GM19455 (cell line): ENCODE data around the gene MYOZ1.
A peak's percentile ranks its signal among the peaks of the same experiment; 100 is the strongest.
"Not testable (repeated sequence)": the region's sequence is repeated elsewhere in the genome, so short reads cannot be mapped to it uniquely, and the experiment has no call there.

Experiments
- ATAC-seq: cut with Tn5 transposase; IDR thresholded peaks from one replicate; pipeline ENCODE4 v1.9.1; 2021; ENCODE audit not compliant: unreplicated experiment

The MYOZ1 gene

GRCh38 chr10:73647875-73648651 lies 6.8 kb upstream of the MYOZ1 start:
- no peak for ATAC-seq

GRCh38 chr10:73647211-73647874 lies 6.1 kb upstream of the MYOZ1 start:
- no peak for ATAC-seq

GRCh38 chr10:73646598-73647041 lies 5.3 kb upstream of the MYOZ1 start:
- no peak for ATAC-seq

- no peak for ATAC-seq
These were observed 4.0 kb upstream of the MYOZ1 start for GRCh38 chr10:73645251-73645650.

- ATAC-seq: no peak
These were observed 3.5 kb upstream of the MYOZ1 start for GRCh38 chr10:73644767-73645166.

- no peak for ATAC-seq
These were observed 2.9 kb upstream of the MYOZ1 start for GRCh38 chr10:73644015-73644743.

GRCh38 chr10:73643362-73643761 lies 2.1 kb upstream of the MYOZ1 start:
- no peak for ATAC-seq

- no peak for ATAC-seq
These were observed 2.0 kb downstream of the MYOZ1 start for GRCh38 chr10:73639286-73639685.

- no peak for ATAC-seq
These were observed 5.5 kb downstream of the MYOZ1 start for GRCh38 chr10:73635781-73636180.

GRCh38 chr10:73634421-73634820 lies 6.9 kb downstream of the MYOZ1 start:
- no peak for ATAC-seq

GRCh38 chr10:73629165-73629564 lies 12.1 kb downstream of the MYOZ1 start:
- ATAC-seq: no peak

GRCh38 chr10:73628405-73628804 lies 12.9 kb downstream of the MYOZ1 start:
- no peak for ATAC-seq

- no peak for ATAC-seq
These were observed 14.0 kb downstream of the MYOZ1 start for GRCh38 chr10:73627300-73627699.

- ATAC-seq: peak; percentile 97
These were observed 15.2 kb downstream of the MYOZ1 start for GRCh38 chr10:73625884-73626752.

GRCh38 chr10:73625004-73625883 lies 16.0 kb downstream of the MYOZ1 start:
- ATAC-seq: peak; percentile 33

- no peak for ATAC-seq
These were observed 18.2 kb downstream of the MYOZ1 start for GRCh38 chr10:73623056-73623455.

- ATAC-seq: not testable (repeated sequence)
These were observed 20.3 kb downstream of the MYOZ1 start for GRCh38 chr10:73620974-73621373.

- ATAC-seq: not testable (repeated sequence)
These were observed 24.1 kb downstream of the MYOZ1 start for GRCh38 chr10:73617143-73617542.

GRCh38 chr10:73614720-73615119 lies 26.6 kb downstream of the MYOZ1 start:
- ATAC-seq: no peak

- no peak for ATAC-seq
These were observed 32.2 kb downstream of the MYOZ1 start for GRCh38 chr10:73609116-73609515.
